Activated CD8-positive, alpha-beta memory T cell treated with anti-CD3 and anti-CD28 coated beads, Interleukin-2, amount 50 U/mL, for 24 hours (primary cell): Measurements from ENCODE around the gene GAS7.
"Not testable (repeated sequence)": the region's sequence is repeated elsewhere in the genome, so short reads cannot be mapped to it uniquely, and the experiment has no call there.

ENCODE experiments used
- DNase-seq: peaks from one replicate; pipeline ENCODE4 v3.0.0-alpha.2; 2020; ENCODE audit errors: extremely low read depth

The GAS7 gene

DNA sequence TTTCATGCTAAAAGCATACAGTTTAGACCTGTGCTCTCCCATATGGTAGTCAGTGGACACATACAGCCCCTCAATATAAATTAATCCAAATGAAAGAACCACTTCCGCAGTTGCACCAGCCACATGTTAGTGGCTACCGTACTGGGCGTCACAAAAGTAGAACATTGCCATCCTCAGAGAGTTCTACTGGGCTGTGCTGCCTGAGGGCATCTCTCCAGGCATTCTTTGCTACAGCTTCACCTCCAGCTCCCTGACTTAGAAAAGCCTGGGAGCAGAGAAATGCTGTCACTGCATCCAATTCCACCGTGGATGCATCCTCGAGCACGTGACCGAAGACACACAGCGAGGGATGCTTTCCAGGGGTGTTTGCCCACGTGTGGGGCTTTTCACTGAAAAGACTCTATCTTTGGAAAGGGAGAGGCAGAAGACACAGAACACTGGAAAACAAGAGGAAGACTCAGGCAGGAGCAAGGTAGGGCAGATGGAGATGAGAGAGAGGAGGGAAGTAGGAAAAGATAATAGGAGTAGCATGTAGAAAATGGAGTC lies 86.4 kb downstream of the GAS7 start:
- no peak for DNase-seq

DNA sequence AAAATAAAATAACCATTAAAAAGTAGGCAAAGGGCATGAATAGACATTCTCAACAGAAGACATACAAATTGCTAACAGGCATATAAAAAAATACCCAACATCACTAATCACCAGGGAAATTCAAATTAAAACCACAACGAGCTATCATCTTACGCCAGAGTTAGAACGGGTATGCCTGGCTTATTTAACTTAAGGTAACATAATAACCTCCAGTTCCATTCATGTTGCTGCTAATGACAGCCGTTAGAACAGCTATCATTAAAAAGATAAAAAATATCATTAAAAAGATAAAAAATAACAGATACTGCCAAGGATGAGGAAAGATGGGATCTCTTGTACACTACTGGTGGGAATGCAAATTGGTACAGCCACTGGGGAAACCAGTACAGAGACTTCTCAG lies 89.3 kb downstream of the GAS7 start:
- no peak for DNase-seq

DNA sequence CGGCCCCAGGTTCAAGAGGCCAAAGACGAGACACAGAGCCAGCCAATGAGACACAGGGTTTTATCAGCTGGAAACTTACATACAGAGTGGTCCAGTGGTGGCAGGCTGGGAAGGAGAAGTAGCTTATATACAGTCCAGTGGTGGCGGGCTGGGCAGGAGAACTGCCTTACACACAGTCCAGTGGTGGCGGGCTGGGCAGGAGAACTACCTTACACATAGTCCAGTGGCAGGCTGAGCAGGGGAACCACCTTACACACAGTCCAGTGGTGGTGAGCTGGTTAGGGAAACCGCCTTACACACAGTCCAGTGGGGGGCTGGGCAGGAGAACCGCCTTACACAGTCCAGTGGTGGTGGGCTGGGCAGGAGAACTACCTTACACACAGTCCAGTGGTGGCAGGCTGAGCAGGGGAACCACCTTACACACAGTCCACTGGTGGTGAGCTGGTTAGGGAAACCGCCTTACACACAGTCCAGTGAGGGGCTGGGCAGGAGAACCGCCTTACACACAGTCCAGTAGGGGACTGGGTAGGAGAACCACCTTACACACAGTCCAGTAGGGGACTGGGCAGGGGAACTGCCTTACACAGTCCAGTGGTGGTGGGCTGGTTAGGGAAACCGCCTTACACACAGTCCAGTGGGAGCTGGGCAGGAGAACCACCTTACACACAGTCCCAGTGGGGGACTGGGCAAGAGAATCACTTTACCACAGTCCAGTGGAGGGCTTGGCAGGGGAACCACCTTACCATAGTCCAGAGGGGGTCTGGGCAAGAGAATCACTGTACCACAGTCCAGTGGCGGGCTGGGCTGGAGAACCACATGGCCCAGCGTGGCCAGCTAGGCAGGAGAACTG lies 90.9 kb downstream of the GAS7 start:
- no peak for DNase-seq

DNA sequence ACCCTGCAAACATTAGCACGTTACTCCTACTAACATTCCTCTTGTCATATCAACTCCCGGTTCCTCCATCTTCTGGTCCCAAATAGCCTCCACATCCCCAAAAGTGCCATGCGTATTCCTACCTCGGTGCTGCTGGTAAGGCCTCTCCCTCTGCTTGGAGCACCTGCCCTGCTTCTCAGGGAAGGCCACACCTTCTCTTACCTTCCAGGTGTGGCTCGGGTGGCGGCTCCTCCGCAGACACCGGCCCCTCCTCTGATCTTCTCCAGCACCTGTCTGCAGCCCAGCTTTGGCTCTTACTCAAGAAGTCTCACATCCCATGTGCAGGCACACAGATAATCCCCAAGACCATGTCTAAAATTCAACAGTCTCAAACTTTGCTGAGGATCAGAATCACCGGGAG lies 92.3 kb downstream of the GAS7 start:
- no peak for DNase-seq

DNA sequence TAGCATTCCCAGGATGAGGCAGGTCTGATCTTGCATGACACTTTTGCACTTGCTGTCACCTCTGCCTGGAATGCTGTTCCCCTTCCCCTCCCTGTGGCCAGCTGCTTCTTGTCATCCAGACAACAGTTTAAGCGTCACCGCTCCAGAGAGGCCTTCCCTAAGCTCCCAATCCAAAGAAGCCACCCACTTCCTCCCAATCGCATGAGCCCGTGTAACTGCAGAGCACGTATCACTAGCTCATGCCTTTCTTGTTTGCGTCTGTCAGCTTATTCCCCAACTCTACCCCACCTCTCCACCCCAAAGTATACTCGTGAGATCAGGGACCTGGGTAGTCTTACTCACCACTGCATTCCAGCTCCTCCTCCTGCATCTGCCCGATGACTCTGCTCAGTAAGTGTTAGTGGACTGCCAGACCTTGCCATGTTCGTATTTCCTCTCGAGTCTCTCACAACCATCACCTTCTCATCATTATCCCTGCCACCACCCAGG lies 92.8 kb downstream of the GAS7 start:
- no peak for DNase-seq

DNA sequence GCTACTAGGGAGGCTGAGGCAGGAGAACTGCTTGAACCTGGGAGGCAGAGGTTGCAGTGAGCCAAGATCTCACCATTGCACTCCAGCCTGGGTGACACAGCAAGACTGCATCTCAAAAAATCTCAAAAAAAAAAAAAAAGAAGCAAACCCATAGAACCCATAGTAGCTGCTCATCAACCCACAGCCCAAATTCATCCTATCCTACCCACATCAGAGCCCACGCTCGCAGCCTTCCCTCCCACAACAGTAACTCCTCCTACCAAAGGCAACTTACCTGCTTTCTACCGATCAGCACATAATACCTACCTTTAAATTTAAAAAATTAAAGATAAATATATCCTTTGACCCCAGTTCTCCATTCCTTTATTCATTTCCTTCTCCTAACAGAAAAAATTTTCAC lies 94.7 kb downstream of the GAS7 start:
- no peak for DNase-seq

DNA sequence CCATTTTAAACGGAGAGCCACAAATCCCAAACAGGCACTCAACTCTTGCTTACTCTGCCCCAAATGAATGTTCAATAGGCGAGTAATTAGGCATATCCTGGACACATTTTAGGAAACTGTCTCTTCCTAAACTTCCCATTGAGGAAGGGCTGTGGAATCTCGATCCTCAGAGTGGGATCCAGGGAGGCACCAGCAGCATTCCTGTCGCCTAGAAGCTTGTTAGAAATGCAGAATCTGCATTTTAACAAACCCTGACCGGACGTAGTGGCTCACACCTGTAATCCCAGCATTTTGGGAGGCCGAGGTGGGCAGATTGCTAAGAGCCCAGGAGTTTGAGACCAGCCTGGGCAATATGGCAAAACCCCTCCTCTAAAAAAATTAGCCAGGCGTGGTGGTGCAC lies 95.6 kb downstream of the GAS7 start:
- no peak for DNase-seq

DNA sequence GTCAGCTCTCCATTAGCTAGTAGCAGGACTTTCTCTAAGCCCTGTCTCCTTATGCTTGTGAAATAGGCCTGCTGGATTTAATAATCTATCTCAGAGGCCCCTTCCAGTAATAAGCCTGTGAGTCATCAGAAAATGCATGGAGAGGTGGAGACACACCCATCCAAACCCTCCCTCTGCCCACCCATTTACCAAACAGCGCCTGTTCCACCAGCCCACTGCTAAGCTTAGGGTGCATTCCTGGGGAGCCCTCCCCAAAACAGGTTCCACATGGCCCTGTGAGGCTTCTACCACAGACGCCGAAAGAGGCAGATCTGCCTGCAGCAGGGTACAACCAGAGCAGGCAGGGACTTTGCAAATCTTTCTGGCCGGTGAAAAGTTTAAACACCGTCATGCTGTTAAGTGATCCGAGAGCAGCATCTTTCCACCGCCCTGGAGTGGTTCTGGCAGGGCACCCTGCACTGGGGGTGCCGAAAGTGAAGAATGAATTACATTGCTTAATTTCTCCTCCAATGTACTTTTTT lies 99.3 kb downstream of the GAS7 start:
- DNase-seq: no peak

DNA sequence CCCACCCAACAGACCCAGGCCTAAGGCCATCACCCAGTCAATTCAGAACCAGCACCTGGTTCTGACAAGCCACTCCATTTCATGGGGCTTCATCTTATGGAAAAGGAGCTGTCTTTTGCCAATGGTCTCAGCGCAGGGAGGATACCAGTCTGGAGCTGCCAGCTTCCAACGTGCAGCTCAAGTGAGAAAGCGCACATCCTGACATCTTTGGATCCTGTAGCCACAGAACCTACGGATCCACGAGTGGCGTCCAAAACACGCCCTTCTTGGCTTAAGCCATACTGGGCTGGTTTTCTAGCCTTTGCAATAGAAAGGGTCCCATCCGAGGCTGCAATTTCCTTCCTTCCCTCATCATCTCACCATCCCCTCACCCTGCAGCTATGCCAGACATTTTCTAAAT lies 101.8 kb downstream of the GAS7 start:
- no peak for DNase-seq

DNA sequence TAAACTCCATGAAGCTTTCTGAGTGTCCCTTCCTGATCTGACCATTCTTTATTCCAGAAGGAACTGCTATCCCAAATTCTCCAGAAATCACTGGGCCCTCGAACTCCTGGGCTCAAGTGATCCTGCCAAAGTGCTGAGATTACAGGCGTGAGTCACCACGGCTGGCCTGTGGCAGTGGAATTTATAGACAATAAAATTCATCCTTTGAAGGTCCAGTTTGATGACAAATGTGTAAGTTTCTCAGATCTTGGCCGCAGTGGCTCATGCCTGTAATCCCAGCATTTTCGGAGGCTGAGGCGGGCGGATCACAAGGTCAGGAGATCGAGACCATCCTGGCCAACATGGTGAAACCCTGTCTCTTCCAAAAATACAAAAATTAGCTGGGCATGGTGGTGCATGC lies 103.1 kb downstream of the GAS7 start:
- not testable (repeated sequence) for DNase-seq

DNA sequence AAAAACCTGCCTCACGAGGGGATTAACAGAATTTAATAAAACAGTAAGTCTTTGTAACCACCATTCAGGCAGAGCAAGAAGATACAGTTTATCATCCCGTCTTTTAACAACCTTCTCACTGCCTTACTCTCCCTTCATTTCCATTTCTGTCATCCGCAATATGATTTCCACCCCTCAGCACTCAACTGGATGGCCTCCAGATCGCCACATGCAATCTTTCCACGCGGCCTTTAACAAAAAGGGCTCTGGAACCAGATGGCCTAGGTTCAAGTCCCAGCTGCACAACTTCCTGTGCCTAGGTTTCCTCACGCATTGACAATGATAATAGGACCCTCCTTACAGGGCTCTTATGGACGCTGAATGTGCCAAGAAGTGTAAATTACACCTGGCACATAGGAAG lies 103.6 kb downstream of the GAS7 start:
- no peak for DNase-seq

DNA sequence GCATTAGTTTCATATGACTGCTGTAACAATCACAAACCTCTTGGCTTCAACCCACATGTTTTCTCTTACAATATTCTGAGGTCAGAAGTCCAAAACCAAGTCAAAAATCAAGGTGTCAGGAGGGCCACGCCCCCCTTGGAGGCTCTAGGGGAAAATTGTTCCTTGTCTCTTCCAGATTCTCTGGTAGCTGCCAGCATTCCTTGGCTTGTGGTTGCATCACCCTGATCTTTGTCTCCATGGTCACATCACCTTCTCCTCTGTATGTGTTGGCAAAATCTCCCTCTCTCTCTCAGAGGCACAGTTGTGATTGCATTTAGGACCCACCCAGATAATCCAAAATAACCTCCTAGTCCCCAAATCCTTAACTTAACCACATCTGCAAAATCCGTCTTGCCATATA lies 105.8 kb downstream of the GAS7 start:
- DNase-seq: no peak

DNA sequence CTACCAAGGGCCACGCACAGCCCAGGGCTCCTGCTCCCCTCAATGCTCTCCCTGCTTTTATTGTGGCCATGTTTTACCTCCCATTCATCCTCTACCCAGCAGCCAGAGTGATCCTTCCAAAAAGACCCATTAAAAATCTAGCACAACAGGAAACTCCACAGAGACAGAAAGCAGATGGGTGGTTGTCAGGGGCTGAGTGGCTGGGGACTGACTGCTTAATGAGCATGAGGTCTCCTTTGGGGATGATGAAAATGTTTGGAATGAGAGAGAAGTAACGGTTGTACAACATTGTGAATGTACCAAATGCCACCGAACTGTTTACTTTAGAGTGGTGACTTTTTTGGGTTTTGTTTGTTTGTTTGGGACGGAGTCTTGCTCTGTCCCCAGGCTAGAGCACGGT lies 107.4 kb downstream of the GAS7 start:
- DNase-seq: no peak

DNA sequence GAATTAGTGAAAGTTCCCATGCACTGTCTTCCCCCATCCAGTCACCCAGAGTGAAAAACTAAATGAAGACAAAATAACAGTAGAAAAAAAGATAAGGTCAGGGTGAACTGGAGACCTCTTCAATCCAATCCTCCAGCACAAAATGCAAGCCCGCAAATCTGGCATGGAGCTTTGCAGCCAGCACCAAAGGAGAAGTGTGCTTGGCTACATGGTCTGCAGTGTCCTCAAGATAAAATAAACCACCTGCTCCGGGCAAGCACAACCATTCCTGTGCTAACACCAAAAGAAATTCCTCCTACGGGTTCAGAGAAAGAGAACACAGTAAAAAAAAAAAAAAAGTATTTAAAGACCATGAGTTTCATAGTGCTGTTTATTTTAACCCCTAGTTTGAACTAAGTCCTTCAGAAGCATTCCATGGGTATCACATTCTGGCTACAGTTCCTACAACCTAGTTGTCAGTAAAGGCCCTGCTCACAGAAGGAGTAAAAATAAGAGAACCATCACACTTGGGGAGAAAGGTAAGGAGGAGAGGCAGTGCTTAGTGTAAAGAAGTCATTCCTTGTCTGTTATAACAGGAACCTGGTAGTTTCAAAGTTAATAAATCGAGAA lies 109.1 kb downstream of the GAS7 start:
- DNase-seq: no peak

DNA sequence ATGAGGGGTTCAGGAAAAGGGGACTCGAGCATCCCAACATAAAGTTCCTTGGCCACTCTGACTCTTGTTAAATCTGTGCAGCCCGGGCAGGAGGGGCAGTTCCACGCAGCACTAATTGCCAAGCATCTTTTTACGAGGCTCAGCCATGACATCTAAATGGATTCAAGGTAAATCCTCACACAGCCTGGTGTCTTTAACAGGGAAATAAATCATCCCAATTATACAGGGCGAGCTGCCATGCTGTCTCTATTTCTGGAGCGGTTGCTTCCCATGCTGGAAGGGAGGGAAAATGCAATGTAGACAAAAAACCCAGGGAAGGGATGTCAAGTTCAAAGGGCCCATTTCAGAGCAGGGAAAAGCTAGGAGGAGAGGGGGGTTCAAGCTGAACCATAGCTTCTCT lies 110.0 kb downstream of the GAS7 start:
- no peak for DNase-seq

DNA sequence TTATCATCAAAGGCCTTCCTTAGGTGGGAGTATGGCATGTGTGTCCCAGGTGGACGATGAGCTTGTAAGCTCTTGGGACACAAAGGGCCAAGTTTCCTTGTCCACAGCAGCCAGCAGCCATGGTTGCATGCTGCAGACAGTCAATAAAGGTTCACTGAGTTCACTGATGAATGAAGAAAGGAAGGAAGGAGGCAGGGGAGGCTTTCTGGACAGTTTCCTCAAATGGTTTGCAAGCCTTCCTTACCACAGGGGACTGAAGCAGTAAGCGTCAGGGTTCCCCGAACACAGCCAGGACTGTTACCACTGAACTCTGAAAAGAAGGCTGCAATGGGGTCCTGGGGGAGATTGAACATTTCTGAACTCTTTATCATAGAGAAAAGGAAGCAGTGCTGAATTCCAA lies 111.1 kb downstream of the GAS7 start:
- DNase-seq: no peak

DNA sequence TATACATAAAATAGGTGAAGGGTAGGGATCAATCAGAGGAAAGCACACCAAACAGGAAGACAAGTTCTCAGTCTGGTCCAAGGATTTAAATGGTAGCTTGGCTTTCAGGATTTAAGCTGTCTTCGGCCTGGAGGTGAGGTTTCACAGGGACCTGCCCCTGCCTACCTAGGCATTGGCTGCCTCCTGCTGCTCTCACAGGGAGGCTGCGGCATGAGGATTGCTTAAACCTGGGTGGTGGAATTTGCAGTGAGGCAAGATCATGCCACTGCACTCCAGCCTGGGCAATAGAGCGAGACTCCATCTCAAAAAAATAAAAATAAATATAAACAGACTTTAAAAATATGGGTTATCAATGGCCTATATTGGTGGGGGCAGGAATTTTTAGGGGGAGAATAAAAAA lies 114.5 kb downstream of the GAS7 start:
- no peak for DNase-seq

DNA sequence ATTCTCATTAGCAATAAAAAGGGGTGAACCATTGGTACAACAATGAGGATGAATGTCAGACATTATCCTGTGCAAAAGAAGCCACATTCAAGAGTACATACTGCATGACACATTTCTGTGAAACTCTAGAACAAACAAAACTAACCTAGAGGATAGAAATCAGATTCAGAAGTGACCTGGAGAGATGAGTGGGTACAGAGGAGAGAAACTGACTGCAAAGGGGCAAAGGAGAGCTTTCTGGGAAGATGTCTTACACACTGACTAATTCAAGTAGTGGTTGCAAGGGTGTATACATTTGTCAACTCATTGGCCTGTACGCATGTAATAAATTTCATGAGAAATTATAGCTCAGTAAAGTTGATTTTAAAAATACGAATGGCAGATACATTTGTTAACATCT lies 115.6 kb downstream of the GAS7 start:
- no peak for DNase-seq

DNA sequence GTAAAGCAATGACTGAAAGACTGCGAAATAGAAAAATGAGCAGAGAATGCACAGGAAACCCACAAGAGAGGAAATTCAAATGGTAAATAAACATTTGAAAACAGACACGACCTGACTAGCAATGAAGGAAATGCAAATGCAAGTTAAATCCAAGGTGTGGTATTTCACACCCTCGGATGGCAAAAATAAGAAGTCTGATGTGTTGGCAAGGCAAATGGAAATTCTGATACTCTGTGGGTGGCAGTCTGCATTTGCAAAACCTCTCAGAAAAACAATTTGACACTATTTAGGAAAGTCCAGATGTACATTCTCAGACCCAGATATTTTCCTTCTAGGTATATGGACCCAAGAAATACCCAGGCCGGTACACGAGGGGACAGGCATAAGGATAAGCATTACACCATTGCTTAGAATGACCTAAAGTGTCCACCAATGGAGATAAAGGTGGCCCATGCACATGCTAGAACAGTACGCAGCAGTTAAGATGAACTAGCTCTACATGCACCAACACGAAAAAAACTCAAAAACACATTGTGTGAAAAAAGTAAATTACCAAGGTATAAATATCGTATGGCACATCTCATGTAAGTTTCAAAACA lies 116.7 kb downstream of the GAS7 start:
- DNase-seq: no peak

DNA sequence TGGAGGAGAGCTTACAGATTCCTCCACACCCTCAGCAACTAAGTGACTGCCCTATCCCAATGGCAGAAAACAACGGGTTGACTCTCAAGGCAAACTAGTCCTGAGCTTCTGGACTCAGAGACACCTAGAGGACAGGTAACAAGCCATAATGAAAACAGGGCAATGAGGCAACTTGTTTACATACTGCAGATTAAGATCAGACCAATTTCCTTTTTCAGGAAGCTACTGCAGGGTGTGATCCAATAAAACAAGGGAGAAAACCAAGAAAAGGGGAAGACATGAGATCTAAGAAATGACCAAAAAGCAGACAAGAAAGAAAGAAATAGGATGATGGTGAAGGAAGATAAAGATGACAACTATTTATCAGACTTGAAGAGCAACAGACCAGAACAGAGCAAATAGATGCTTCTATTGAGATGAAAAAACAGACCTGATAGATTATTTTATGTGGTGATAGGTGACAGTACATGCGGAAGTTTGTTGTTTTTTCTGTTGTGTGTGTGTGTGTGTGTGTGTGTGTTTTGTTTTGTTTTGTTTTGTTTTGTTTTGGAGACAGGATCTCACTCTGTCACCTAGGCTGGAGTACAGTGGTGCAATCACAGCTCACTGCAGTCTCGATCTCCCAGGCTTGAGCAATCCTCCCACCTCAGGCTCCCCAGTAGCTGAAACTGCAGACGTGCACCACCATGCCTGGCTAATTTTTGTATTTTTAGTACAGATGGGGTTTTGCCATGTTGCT lies 120.7 kb downstream of the GAS7 start:
- DNase-seq: no peak

DNA sequence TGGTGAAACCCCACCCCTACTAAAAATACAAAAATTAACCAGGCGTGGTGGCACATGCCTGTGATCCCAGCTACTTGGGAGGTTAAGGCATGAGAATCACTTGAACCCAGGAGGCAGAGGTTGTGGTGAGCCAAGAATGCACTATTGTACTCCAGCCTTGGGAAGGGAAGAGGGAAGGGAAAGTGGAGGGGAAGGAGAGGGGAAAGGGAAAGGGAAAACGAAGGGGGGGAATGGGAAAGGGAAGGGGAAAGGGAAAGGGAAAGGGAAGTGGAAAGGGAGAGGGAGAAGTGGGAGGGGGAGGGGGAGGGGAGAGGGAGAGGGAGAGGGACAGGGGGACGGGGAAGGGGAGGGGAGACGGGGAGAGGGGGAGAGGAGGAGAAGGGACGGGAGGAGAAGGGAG lies 122.5 kb downstream of the GAS7 start:
- DNase-seq: no peak

DNA sequence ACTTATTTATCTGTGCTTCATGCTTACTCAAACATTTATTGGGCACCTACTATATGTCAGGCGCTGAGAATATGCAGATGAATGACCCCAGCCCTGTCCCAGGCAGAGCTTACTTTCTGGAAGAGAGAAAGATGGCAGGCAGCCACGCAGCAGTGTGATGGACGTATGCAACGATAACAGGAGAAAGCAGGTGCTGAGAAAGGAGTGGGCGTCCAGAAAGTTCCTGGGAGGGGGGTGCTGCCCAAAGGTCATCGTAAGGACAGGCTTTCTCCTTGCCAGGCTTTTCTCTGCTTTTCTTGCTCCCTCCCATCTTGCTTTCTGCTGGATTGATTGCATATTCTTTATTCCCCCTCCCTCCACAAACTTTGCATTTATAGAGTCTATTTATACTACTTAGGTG lies 124.5 kb downstream of the GAS7 start:
- no peak for DNase-seq
